ENCODE results near the gene ABITRAM. TPM values are rescaled to one million over a fixed set of nuclear protein-coding genes. Genes with fewer than 3 reads are reported as not detected.

Gene ABITRAM
- total and polyA plus RNA-seq, 2 of the 13 experiments (the other 11 are each of a cell fraction or from before 2014, with no cell fraction given), result 10.2 to 21.6 TPM

- peak; percentile 86 for TF ChIP-seq ASH2L (IDR thresholded peaks at IDR 0.05; ENCODE audit: insufficient read length, low read depth, low read length)
- TF ChIP-seq CREM (IDR thresholded peaks at IDR 0.05), result peak; percentile 98
- TF ChIP-seq CREM (CRISPR knock-in tag; IDR thresholded peaks at IDR 0.05), result peak; percentile 87
- TF ChIP-seq FOXA3 (CRISPR knock-in tag; IDR thresholded peaks at IDR 0.05), result peak; percentile 51
- TF ChIP-seq HNF4A (CRISPR knock-in tag; IDR thresholded peaks at IDR 0.05), result peak; percentile 44
- peak; percentile 88 for TF ChIP-seq THAP11 (CRISPR knock-in tag; IDR thresholded peaks at IDR 0.05)
- peak; percentile 90 for TF ChIP-seq KMT2B (CRISPR knock-in tag; IDR thresholded peaks at IDR 0.05)
- TF ChIP-seq PITX1 (CRISPR knock-in tag; IDR thresholded peaks at IDR 0.05), result peak; percentile 44; the same call in 1 of the 2 replicates
- TF ChIP-seq HOXA3 (CRISPR knock-in tag; IDR thresholded peaks at IDR 0.05), result peak; percentile 93
- peak; percentile 88 for TF ChIP-seq ZNF691 (CRISPR knock-in tag; IDR thresholded peaks at IDR 0.05; ENCODE audit: borderline replicate concordance, low read depth)
- TF ChIP-seq ZNF597 (CRISPR knock-in tag; IDR thresholded peaks at IDR 0.05), result no peak
- TF ChIP-seq SPEN (CRISPR knock-in tag; IDR thresholded peaks at IDR 0.05; ENCODE audit: low read depth), result peak; percentile 77
- peak; percentile 64 for TF ChIP-seq ZNF761 (CRISPR knock-in tag; conservative IDR thresholded peaks at IDR 0.05)
- peak; percentile 74; the same call in 1 of the 2 replicates for TF ChIP-seq ZNF543 (CRISPR knock-in tag; IDR thresholded peaks at IDR 0.05)
- TF ChIP-seq SIN3A (IDR thresholded peaks at IDR 0.05; ENCODE audit: borderline replicate concordance, low read depth, low read length), result 0 out of 2 replicates have a peak, but pooled peaks have one; percentile 31
- peak; percentile 35; the same call in 1 of the 2 replicates for TF ChIP-seq ZFP1 (CRISPR knock-in tag; IDR thresholded peaks at IDR 0.05)
- no peak; the same call in 1 of the 2 replicates for TF ChIP-seq ZNF280D (CRISPR knock-in tag; IDR thresholded peaks at IDR 0.05)
- peak; percentile 31; the same call in 1 of the 2 replicates for TF ChIP-seq HOXD1 (CRISPR knock-in tag; IDR thresholded peaks at IDR 0.05)
- TF ChIP-seq ZNF296 (CRISPR knock-in tag; conservative IDR thresholded peaks at IDR 0.05), result no peak
- TF ChIP-seq ZNF564 (CRISPR knock-in tag; IDR thresholded peaks at IDR 0.05), result peak; percentile 85
- peak; percentile 62; the same call in 1 of the 2 replicates for TF ChIP-seq IRF2 (CRISPR knock-in tag; IDR thresholded peaks at IDR 0.05)
- TF ChIP-seq ZNF337 (CRISPR knock-in tag; IDR thresholded peaks at IDR 0.05; ENCODE audit: borderline replicate concordance, low read depth), result 0 out of 2 replicates have a peak, but pooled peaks have one; percentile 28
- TF ChIP-seq BRCA1 (CRISPR knock-in tag; IDR thresholded peaks at IDR 0.05), result no peak; the same call in 1 of the 2 replicates
- TF ChIP-seq PAX8 (CRISPR knock-in tag; IDR thresholded peaks at IDR 0.05; ENCODE audit: borderline replicate concordance), result peak; percentile 54; the same call in 1 of the 2 replicates
- peak; percentile 57; the same call in 1 of the 2 replicates for TF ChIP-seq ARNTL (CRISPR knock-in tag; IDR thresholded peaks at IDR 0.05)
- TF ChIP-seq CAMTA2 (CRISPR knock-in tag; IDR thresholded peaks at IDR 0.05; ENCODE audit: borderline replicate concordance), result 0 out of 2 replicates have a peak, but pooled peaks have one; percentile 18
- peak; percentile 98 for TF ChIP-seq ZNF740 (CRISPR knock-in tag; IDR thresholded peaks at IDR 0.05)
Observed at GRCh38 chr9:108933718-108934322, 380 bp upstream of the ABITRAM start, which contains the start of gene ELP1 (continued).
